HEK293T (cell line): ENCODE data around the gene SAFB.

ENCODE experiments used
- CTCF ChIA-PET: fragments of 350-600 bp; formaldehyde crosslinking; extraction: SDS; loops from one replicate; lab custom pipeline; 2021; ENCODE audit warnings: antibody characterized with exemption, inconsistent platforms; lab: Yijun Ruan, JAX
- POLR2A ChIA-PET: fragments of 350-600 bp; formaldehyde crosslinking; extraction: SDS; loops from one replicate; lab custom pipeline; 2020; ENCODE audit warnings: antibody characterized with exemption, inconsistent platforms; lab: Yijun Ruan, JAX
- DNase-seq: peaks from one replicate; pipeline ENCODE4 v3.0.0; 2012; ENCODE audit warnings: mixed read lengths; ENCODE audit errors: extremely low spot score
- ARNT ChIP-seq: fragments of 450-650 bp; IDR thresholded peaks from 2 replicates; pipeline ENCODE4 v1.6.1; 2017; ENCODE audit warnings: mild to moderate bottlenecking
- BHLHE40 ChIP-seq: fragments of 450-650 bp; IDR thresholded peaks from 2 replicates; pipeline ENCODE4 v1.6.1; 2016; ENCODE audit warnings: mild to moderate bottlenecking, moderate library complexity, borderline replicate concordance
- CTBP1 ChIP-seq: fragments of 450-650 bp; IDR thresholded peaks from 2 replicates; pipeline ENCODE4 v1.6.1; 2016; ENCODE audit warnings: borderline replicate concordance
- ELF4 ChIP-seq: fragments of 450-650 bp; IDR thresholded peaks from 2 replicates; pipeline ENCODE4 v1.6.1; 2017; ENCODE audit warnings: antibody characterized with exemption
- FOXA1 ChIP-seq: fragments of 450-650 bp; IDR thresholded peaks from 2 replicates; pipeline ENCODE4 v1.6.1; 2016; ENCODE audit warnings: mild to moderate bottlenecking
- FOXK2 ChIP-seq: fragments of 450-650 bp; IDR thresholded peaks from 2 replicates; pipeline ENCODE4 v1.6.1; 2016; ENCODE audit warnings: mild to moderate bottlenecking
- FOXM1 ChIP-seq: fragments of 450-650 bp; IDR thresholded peaks from 2 replicates; pipeline ENCODE4 v1.6.1; 2017; ENCODE audit warnings: mild to moderate bottlenecking, borderline replicate concordance
- L3MBTL2 ChIP-seq: fragments of 450-650 bp; conservative IDR thresholded peaks from 2 replicates; pipeline ENCODE4 v1.6.1; 2016; ENCODE audit warnings: mild to moderate bottlenecking
- LEF1 ChIP-seq: fragments of 450-650 bp; IDR thresholded peaks from 2 replicates; pipeline ENCODE4 v1.6.1; 2017; ENCODE audit warnings: mild to moderate bottlenecking, borderline replicate concordance
- NFRKB ChIP-seq: fragments of 450-650 bp; IDR thresholded peaks from 2 replicates; pipeline ENCODE4 v1.6.1; 2016; ENCODE audit warnings: mild to moderate bottlenecking, moderate library complexity
- SP1 ChIP-seq: fragments of 450-650 bp; IDR thresholded peaks from 2 replicates; pipeline ENCODE4 v1.6.1; 2017
- SUZ12 ChIP-seq: fragments of 450-650 bp; IDR thresholded peaks from 2 replicates; pipeline ENCODE4 v1.6.1; 2016; ENCODE audit warnings: mild to moderate bottlenecking
- TARDBP ChIP-seq: fragments of 450-650 bp; IDR thresholded peaks from 2 replicates; pipeline ENCODE4 v1.6.1; 2016
- ZNF384 ChIP-seq: fragments of 450-650 bp; IDR thresholded peaks from 2 replicates; pipeline ENCODE4 v1.6.1; 2016
- TF ChIP-seq, protein P1 (sequence below): fragments of 450-650 bp; IDR thresholded peaks from 2 replicates; pipeline ENCODE4 v1.6.1; 2016

The SAFB gene

DNA sequence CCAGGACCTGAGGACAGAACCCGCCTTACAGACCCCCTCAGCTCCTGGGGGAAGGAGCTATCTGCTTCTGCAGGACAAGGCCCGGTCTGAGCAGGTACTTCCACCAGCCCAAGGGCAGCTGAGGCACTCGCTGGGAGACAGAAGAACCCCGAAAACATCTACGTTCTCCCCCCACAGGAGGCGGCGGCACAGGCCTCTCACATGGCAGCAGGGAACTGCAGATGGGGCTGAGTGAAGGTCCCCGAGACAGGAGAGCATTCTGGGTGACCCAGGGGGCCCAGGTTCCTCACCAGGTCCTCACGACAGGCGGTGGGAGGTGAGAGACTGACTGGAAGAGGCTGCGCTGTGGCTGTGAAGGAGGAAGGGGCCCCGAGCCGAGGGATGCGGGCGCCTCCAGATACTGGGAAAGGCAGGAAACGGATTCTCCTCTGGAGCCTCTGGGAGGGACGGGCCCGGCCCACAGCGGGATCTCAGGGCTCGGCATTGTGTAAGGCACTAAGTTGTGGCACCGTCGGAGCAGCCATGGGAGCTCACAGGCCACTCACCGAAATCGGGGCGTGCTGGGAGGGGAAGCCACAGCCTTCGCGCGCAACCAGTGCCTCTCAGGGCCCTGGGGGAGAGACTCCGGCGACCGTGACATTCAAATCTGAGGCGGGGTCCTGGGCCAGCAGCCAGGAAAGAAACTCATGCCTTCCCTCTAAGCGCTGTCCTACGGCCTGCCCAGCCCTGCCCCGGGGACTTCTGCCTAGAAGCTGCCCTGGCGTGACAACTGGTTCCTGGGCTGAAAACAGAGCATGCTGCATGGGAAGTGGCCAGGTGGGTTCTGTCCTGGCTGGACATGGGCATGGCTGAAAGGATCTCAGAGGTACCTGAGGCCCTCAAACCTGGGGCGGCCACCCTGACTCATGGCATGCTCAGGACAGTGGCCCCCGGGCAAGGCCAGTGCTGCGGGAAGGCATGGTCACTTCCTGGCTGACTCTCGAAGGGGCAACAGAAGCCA is 81.2 kb downstream of the SAFB start:
- POLR2A ChIA-PET: no interaction called here
- DNase-seq: no peak
- TF ChIP-seq SP1: no peak
- no peak for TF ChIP-seq TARDBP
- TF ChIP-seq ARNT: no peak
- TF ChIP-seq NFRKB: no peak
- TF ChIP-seq, protein P1, sequence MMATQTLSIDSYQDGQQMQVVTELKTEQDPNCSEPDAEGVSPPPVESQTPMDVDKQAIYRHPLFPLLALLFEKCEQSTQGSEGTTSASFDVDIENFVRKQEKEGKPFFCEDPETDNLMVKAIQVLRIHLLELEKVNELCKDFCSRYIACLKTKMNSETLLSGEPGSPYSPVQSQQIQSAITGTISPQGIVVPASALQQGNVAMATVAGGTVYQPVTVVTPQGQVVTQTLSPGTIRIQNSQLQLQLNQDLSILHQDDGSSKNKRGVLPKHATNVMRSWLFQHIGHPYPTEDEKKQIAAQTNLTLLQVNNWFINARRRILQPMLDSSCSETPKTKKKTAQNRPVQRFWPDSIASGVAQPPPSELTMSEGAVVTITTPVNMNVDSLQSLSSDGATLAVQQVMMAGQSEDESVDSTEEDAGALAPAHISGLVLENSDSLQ: no peak
- TF ChIP-seq FOXA1: no peak
- no peak for TF ChIP-seq SUZ12
- no peak for TF ChIP-seq LEF1
- no peak for TF ChIP-seq ZNF384
- CTCF ChIA-PET: interaction anchor here (0.8 kb wide), 1 partner anchor 16 kb away, joined by 3 read pairs; no protein-coding TSS in a partner anchor

DNA sequence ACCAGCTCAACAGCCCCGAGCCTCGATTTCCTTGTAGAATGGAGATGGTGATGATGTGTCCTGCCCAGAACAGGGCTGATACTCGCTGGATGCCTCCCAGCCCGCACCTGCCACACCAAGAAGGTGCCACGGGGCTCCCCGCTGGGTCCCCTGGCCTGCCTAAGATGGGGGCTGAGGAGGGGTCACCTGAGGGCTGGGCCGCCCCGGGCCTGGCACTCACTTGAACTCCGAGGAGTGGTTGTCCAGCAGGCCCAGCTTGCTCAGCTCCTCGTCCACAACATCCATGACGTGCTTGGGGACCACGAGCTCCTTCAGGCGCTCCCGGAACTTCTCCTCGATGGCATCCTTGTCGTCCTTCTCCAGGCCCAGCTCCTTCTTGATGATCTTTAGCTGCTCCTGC is 82.7 kb downstream of the SAFB start:
- ChIA-PET CTCF (no interaction called here), POLR2A (interaction anchor here (1.0 to 3.6 kb wide), 3 partner anchors 9 to 15 kb away, joined by 3 to 12 read pairs (median 3); partner anchors contain the start of genes CATSPERD and LONP1)
- DNase-seq: no peak
- TF ChIP-seq, protein P1: no peak
- no peak for TF ChIP-seq LEF1
- TF ChIP-seq SUZ12: no peak
- TF ChIP-seq ELF4: no peak
- no peak for TF ChIP-seq FOXM1
- TF ChIP-seq FOXA1: no peak
- no peak for TF ChIP-seq L3MBTL2
- no peak for TF ChIP-seq BHLHE40
- no peak for TF ChIP-seq NFRKB
- no peak for TF ChIP-seq ARNT

DNA sequence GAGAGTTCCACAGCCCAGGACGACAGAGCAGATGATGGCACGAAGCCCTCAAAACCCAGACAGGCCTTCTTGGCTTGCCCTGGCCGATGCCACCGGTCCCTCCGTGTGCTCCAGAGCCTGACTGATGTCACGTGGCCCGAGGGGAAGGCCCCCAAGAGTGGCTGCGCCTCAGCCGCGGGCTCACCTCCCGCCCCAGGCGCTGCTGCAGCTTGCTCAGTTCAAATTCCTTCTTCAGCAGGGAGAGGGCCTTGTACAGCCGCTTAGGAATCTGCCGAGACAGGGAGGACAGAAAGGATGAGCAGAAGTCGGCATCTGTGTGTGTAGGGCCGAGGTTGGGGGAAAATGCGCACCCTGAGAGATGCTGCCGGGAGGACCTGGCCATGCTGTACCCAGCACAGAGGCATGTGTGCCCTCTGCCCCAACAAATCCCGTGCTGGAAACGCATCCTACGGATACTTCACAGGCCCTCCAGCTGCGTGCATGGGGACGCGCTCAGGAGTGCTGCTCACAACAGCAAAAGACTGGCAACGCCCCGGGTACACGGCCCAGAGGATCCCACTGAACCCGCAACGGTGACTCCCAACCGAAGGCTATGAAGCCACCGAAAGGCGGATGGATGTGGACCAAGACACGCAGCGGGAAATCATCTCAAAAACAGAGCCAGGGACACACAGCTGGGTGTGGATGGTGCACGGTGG is 84.1 kb downstream of the SAFB start:
- TF ChIP-seq FOXA1 (no peak), ARNT (no peak), CTBP1 (no peak), SUZ12 (no peak), LEF1 (no peak), BHLHE40 (no peak), NFRKB (no peak)
- TF ChIP-seq, protein P1: no peak
- DNase-seq: no peak
- ChIA-PET POLR2A (interaction anchor here (1.0 to 3.6 kb wide), 3 partner anchors 8 to 12 kb away, joined by 3 to 12 read pairs (median 6); no protein-coding TSS in a partner anchor), CTCF (interaction anchor here (1.0 kb wide), 1 partner anchor 18 kb away, joined by 4 read pairs; no protein-coding TSS in a partner anchor)

DNA sequence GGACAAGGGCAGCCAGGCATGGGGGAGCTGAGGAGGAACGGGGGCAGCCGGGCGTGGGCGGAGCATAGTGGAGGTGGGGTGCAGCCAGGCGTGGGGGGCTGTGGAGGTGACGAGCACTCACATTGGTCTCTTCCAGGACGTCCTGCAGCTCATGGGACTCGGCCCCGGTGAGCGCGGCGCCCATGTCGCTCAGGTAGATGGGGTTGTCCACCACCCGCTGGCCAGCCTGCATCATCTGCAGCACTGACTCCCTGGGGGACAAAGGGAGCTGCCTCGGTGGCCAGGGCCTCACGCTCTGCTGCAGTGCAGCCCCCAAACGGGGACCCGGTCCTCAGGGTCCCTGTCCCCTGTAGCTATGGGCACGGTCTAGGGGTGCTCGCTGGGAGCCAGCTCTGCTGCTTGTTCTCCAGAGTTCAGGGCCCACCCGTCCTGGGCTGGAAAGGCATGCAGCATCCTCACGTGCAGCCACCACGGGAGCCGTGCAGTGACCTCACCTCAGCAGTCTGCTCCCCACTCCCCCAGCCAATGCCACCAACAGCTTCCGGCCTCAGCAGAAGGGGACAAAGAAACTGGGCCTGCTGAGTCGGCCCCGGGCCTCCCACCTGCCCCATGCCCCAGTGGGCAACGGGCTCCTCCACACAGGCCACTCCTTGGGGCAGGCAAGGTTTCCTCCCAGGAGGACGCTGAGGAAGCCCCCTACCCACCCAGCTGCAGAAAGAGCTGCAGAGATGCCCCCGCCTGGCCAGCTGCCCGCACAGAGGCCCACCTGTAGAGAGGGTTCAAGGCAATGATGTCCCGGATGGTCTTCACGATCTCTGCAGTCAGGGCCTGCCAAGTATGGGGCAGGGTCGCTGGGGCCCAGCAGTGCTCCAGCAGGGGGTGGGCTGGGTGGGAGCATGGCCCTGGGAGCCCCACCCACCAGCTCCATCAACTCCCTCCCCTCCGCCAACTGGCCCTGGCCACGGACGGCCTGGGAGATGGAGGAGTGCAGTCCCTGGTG is 85.0 kb downstream of the SAFB start:
- ChIA-PET POLR2A (interaction anchor here (1.4 to 3.6 kb wide), 2 partner anchors 9 to 11 kb away, joined by 6 to 12 read pairs; no protein-coding TSS in a partner anchor), CTCF (interaction anchor here (1.0 kb wide), 1 partner anchor 19 kb away, joined by 4 read pairs; no protein-coding TSS in a partner anchor)
- DNase-seq: no peak
- TF ChIP-seq ELF4: no peak
- TF ChIP-seq SUZ12: no peak
- TF ChIP-seq FOXA1: no peak
- TF ChIP-seq TARDBP: no peak
- no peak for TF ChIP-seq ZNF384
- TF ChIP-seq FOXK2: no peak
- TF ChIP-seq SP1: no peak
- TF ChIP-seq LEF1: no peak
- TF ChIP-seq FOXM1: no peak
- TF ChIP-seq, protein P1: no peak
